ENCODE results near the gene SNX8. TPM values are rescaled to one million over a fixed set of nuclear protein-coding genes. Genes with fewer than 3 reads are reported as not detected.

Gene SNX8
- total and polyA plus RNA-seq, 9 of the 15 experiments (the other 6 are each of a cell fraction or from before 2014, with no cell fraction given), result 2.7 to 51.6 (median 16.9) TPM

DNA sequence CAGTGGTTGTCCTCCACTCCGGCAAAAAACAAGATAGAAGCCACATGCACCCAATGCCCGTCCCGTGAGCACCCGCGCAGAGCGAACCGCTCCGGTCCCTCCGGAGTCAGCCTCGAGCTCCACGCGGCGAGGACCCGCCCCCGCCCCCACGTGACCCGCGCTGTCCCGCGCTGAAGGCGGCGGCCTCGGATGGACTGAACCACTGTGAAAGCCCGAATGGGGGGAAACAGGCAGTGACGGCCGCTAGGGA, 39.6 kb upstream of the SNX8 start (continued):
- TF ChIP-seq, protein P1, sequence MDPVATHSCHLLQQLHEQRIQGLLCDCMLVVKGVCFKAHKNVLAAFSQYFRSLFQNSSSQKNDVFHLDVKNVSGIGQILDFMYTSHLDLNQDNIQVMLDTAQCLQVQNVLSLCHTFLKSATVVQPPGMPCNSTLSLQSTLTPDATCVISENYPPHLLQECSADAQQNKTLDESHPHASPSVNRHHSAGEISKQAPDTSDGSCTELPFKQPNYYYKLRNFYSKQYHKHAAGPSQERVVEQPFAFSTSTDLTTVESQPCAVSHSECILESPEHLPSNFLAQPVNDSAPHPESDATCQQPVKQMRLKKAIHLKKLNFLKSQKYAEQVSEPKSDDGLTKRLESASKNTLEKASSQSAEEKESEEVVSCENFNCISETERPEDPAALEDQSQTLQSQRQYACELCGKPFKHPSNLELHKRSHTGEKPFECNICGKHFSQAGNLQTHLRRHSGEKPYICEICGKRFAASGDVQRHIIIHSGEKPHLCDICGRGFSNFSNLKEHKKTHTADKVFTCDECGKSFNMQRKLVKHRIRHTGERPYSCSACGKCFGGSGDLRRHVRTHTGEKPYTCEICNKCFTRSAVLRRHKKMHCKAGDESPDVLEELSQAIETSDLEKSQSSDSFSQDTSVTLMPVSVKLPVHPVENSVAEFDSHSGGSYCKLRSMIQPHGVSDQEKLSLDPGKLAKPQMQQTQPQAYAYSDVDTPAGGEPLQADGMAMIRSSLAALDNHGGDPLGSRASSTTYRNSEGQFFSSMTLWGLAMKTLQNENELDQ (CRISPR knock-in tag; IDR thresholded peaks at IDR 0.05; ENCODE audit: borderline replicate concordance), result peak; percentile 94; the same call in 1 of the 2 replicates
- TF ChIP-seq NFE2L1 (tag; IDR thresholded peaks at IDR 0.05; ENCODE audit: borderline replicate concordance, low read depth), result no peak
- no peak for TF ChIP-seq CHAMP1 (IDR thresholded peaks at IDR 0.05)
- no peak for TF ChIP-seq ZKSCAN3 (CRISPR knock-in tag; IDR thresholded peaks at IDR 0.05)
- TF ChIP-seq HSF4 (CRISPR knock-in tag; IDR thresholded peaks at IDR 0.05; ENCODE audit: borderline replicate concordance), result no peak
- TF ChIP-seq SPI1 (IDR thresholded peaks at IDR 0.05; ENCODE audit: borderline replicate concordance, low read depth, low read length), result no peak
- TF ChIP-seq, protein P2, sequence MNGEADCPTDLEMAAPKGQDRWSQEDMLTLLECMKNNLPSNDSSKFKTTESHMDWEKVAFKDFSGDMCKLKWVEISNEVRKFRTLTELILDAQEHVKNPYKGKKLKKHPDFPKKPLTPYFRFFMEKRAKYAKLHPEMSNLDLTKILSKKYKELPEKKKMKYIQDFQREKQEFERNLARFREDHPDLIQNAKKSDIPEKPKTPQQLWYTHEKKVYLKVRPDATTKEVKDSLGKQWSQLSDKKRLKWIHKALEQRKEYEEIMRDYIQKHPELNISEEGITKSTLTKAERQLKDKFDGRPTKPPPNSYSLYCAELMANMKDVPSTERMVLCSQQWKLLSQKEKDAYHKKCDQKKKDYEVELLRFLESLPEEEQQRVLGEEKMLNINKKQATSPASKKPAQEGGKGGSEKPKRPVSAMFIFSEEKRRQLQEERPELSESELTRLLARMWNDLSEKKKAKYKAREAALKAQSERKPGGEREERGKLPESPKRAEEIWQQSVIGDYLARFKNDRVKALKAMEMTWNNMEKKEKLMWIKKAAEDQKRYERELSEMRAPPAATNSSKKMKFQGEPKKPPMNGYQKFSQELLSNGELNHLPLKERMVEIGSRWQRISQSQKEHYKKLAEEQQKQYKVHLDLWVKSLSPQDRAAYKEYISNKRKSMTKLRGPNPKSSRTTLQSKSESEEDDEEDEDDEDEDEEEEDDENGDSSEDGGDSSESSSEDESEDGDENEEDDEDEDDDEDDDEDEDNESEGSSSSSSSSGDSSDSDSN (IDR thresholded peaks at IDR 0.05; ENCODE audit: borderline replicate concordance in 1 of 2, low read depth in 2 of 2, low read length in 2 of 2), result no peak
- no peak for TF ChIP-seq ZNF644 (tag; IDR thresholded peaks at IDR 0.05; ENCODE audit: low read depth)
- peak; percentile 68; the same call in 1 of the 2 replicates for TF ChIP-seq POLR2AphosphoS5 (IDR thresholded peaks at IDR 0.05; ENCODE audit: control insufficient read depth, insufficient read depth, low read depth, low read length)
- 0 out of 6 replicates have a peak, but pooled peaks of 1 of the 3 experiments have one; percentile 17 for TF ChIP-seq ZBTB11 (CRISPR knock-in tag; IDR thresholded peaks at IDR 0.05)
- TF ChIP-seq SAP30 (IDR thresholded peaks at IDR 0.05; ENCODE audit: borderline replicate concordance, insufficient read depth, low read depth, low read length, poor library complexity, severe bottlenecking), result no peak
- peak; percentile 60; the same call in 1 of the 2 replicates for TF ChIP-seq GTF2F1 (IDR thresholded peaks at IDR 0.05; ENCODE audit: low read depth, low read length)
- TF ChIP-seq CBFB (CRISPR knock-in tag; IDR thresholded peaks at IDR 0.05), result no peak; the same call in 1 of the 2 replicates
- TF ChIP-seq ZBTB34 (CRISPR knock-in tag; IDR thresholded peaks at IDR 0.05), result no peak

All from K562 (cell line).